GM19438 (cell line): Measurements from ENCODE around the gene GALNT18.

ENCODE experiments used
- ATAC-seq: cut with Tn5 transposase; IDR thresholded peaks from one replicate; pipeline ENCODE4 v1.9.1; 2021; ENCODE audit warnings: low read depth; ENCODE audit not compliant: unreplicated experiment

GALNT18 gene

DNA sequence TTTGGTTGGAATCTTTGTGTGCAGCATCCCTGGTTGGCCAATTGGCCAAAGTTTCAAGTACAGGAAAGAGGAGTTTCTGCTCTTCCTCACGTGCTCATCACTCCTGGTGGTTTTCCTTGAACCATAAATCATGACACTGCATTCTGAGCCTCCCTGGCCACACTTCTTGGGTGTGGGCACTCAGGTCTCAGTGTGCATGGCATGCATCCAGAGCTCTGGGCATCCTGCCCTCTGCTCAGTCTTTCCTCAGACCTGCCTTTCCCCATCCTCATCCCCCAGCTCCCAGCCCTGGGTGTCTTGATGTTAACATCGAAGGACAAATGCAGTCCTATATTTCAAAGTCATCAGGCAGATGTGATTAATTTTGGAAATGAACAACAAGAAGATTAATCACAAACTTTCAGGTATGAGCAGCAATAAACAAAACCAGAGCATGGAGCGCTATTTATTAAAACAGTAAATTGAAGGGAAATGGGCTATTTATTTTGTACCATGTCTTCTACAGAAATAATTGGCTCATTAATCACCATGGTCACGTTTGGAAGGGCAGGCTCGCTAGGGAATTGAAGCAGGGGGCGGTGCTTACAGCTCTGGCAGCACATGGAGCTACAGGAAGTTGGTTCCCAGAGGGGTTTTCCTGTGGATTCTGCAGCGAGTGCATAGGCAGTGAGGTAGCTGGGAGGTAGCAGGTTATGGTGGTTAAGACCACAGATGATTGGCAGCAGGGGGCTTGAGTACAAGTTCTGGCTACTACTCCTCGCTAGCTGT, 358.4 kb downstream of the GALNT18 start:
- no peak for ATAC-seq

DNA sequence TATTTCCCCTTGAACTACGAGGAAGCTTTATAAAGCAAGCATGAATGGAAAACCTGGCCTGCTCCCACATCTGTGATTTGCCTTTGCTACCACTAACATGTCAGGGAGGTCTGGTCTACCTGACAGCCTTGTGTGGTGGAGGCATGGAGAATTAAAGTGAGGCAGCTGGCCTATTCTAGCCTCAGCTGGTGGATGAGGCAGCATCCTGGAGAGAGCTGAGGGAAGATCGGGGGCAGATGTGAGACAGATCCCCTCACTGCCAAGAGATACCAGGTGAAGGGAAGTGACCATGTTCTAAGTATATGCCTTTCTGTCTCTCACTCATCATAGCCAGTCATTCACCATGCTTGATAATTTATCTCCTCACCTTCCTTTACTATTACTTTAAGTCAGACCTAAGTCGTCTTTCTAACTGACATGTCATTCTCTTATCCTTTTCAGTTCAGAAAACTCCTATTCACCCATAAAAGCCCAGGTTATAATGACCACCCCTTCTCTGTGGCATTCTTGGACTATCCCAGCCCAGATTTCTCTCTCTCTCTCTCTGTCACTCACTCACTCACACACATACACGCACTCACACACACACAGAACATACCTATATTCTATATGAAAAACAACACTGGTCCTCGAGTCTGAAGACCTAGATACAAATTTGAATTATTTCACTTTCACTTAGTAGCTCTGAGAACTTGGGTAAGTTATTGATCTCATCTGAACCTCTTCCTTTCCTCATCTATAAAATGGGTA, 359.5 kb downstream of the GALNT18 start:
- ATAC-seq, result peak; percentile 12

DNA sequence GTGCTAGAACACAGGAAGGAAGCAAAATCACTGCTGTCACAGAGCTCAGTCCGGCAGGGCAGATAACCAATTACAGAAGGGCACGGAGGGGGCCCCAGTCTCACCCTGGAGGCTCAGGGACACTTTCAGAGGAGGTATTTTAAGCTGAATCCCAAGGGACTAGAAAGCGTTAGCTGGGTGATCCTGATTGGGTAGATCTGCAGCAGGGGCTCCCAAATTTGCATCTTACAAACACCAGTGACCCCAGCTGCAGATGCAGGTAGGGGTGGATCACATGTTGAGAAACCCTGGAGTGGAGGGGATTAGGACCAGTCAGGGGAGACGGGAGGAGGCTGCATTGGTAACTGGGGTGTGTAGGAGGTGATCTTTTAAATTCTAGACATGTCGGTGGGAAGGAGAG, 360.2 kb downstream of the GALNT18 start:
- ATAC-seq, result peak; percentile 81

DNA sequence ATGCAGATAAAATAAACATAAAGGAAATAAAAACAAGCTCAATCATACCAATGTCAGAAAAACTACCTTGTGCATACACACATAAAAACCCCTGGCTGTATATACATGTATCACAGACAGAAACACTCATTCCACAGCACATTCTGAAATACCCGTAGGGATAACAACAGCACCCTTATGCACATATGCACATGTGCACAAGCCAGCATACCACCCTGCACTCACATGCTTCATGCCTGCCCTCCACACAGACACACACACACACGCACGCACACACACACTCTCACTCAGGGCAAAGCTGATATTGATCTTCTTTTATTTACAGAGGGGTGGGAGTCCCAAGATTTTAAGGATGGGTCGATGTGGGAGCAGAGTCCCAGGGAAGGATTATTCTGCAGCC, 360.9 kb downstream of the GALNT18 start:
- ATAC-seq, result no peak

DNA sequence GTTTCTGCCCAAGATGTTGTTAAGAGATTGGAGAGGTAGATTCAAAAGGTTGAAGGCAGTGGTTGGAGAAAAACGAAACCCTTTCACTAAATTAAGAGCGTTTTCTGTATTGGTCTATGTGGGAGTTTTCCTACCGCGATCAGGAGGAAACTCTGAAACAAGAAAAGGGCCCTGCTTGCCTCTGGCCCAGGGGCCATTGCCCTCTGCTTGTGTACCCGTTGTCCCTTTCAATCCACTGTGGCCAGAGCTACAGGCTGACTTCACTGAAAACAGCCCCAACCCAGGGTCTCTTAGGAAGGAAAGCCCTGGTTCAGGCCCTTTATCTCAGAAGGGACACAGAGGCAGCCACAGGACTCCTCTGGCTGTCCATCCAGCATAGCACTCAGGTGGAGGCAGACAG, 367.8 kb downstream of the GALNT18 start:
- ATAC-seq, result no peak

DNA sequence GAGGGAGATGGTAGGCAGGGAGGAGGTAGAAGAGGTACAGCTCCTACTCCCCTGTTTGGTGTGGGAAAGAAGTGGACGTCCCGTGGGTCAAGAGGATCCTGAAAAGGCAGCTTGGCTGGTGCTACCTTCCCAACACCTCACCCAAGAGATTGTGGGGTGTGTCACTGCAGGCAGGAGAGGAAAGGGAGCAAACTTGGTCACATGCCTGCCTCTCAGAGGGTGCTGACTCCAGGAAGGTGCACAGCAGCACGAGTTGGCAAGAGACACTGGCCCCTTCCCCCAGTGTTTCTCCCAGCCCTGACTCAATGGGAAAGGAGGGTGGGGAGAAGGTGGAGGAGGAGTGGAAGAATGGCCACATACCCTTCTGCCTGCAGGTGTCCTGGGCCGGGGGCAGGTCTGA, 368.3 kb downstream of the GALNT18 start:
- no peak for ATAC-seq

DNA sequence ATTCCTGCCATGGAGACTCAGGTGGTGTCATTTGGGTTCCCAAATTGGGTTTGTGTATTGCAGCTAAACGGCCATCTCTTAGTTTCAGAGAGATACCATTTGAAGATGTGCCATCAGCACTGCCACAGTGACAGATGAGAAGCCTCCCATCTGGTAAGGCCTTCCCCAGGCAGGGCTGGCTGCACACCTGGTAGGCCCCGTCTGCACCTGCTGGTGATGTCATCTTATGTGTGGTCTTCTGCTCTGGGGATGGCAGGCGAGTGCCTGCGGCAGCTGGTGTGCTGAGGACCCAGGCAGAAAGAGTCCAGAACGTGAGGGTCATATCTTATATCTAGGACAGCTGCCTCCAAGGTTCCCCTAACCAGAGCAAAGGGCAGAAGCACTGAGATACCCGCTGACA, 369.4 kb downstream of the GALNT18 start:
- no peak for ATAC-seq

DNA sequence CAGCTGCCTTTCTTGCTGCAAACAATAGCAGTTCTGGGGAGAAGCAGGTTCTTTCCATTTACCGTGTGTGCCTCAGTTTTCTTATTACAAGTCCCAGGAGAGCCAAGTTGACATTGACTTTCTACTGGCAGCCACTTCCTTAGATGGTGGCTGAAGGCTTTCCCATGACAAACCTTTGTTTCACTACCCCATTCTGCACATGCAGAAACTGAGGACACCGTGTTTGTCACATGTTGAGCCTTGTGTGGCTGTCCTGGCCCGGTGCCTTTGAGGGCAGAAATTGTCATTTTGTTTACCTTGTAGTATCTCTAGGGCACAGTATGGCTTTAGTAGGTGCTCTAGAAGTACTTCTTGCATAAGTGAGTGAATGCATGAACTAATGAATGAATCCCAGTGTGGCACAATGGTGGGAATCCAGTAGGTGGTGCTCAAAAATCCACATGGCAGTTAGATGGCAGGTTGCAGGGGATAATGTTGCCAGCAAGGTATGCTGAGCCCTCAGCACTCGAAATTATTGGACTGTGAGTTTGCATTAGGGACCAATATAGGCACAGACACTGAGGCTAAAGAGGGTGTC, 370.3 kb downstream of the GALNT18 start:
- no peak for ATAC-seq

DNA sequence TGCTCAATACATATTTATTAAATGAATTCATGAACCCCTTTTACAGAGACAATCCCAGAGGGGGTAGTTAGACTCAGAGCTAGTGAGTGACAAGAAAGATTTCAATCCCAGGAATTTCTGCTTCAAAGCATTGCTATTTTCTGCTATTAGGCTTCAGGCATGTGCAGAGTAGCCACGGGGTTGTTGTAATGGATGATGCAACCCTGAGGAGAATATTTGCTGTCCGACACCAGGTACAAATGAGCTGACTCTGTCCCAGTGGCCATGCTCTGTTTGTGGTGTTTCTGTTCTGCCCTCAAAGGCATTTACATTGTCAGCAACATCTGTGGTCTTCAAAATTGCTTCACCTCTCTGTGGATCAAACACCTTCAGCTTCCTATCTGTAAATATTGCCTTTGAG, 371.3 kb downstream of the GALNT18 start:
- no peak for ATAC-seq

DNA sequence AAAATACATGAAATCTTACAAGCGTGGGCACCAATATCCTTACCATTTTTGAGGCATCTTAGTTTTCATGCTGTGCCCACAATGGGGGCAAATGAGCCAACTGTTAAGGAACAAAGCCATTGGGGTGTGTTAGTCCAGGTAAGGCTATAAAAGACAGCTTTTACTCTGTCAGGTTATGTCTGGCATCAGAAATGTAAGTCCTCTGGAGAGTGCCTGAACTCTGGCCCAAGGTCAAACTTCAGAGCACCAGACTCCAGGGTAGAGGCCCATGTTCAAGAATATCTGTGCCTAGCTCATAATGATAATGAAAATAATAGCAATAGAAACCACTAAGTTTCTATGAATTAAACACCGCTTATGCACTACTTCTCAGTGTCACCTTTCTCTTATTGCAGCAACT, 374.2 kb downstream of the GALNT18 start:
- no peak for ATAC-seq

DNA sequence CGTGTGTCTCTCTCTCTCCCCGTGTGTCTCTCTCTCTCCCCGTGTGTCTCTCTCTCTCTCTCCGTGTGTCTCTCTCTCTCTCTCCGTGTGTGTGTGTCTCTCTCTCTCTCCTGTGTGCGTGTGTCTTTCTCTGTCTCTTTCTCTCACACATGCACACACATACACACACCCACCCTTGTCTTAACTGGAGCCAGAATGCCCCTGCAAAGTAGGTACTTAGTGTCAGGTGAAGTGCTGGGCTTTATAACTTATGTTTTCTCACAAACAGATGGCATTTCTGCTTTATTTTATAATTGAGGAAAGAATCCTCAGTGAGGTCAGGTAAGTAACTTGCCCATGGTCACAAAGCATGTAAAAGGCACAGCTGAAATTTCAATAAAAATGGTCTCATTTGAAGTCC, 374.7 kb downstream of the GALNT18 start:
- ATAC-seq, result no peak

DNA sequence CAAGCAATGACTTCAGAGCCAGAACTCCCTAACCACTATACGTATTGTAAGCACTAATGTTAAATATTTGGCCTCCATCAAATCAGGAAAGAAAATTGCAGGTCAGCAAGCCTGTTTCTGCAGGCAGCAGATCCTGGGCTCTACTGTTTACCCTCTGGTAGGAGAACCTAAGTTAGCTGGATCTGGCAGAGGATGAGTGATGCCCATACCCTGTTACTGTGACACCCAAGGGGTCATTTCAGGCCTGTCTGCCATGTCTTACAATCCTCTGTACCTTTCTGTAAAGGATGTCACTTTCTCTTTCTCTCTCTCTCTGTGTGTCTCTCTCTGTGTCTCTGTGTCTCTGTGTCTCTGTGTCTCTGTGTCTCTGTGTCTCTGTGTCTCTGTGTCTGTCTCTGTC, 375.6 kb downstream of the GALNT18 start:
- ATAC-seq, result no peak

DNA sequence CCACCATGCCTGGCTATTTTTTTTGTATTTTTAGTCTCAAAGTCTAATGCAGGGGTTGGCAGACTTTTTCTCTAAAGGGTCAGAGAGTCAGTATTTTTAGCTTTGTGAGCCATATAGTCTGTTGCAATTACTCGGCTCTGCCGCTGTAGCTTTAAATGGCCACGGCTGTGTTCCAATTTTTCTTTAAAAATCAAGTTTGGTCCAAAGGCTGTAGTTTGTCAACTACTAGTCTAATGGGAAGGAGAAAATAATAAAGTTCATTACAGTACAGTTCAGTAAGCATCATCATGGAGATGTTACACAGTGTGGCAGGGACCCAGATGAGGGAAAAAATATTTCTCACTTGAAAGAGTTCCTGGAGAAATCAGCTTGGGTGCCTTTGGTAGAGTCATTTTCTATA, 376.4 kb downstream of the GALNT18 start:
- ATAC-seq, result no peak

DNA sequence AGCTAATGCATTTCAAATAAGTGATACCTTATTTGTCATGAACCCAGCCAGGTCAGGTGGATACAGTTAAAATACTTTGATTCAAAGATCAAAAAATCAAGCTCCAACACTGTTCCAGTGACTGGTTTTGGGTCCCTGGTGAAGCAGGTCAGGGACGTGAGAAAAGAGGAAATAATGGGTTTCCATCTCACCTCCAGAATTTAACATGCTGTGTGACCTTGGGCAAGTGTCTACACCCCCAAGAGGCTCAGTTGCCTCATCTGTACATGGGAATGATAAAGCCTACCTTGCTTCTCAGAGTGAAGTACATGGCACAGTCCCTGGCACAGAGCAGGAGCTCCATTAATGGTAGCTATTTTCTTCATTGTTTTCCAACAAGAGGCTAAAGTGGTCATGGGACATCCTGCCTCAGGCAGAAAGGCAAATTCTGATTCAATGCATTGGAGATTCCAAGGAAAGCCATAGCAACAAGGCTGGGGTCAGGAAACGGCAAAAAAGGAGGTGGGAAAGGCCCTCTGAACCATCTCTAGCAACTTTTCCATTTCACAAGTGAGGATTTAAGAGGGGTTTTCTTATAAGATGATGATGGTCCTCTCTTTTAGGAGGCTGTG, 377.2 kb downstream of the GALNT18 start:
- peak; percentile 15 for ATAC-seq

DNA sequence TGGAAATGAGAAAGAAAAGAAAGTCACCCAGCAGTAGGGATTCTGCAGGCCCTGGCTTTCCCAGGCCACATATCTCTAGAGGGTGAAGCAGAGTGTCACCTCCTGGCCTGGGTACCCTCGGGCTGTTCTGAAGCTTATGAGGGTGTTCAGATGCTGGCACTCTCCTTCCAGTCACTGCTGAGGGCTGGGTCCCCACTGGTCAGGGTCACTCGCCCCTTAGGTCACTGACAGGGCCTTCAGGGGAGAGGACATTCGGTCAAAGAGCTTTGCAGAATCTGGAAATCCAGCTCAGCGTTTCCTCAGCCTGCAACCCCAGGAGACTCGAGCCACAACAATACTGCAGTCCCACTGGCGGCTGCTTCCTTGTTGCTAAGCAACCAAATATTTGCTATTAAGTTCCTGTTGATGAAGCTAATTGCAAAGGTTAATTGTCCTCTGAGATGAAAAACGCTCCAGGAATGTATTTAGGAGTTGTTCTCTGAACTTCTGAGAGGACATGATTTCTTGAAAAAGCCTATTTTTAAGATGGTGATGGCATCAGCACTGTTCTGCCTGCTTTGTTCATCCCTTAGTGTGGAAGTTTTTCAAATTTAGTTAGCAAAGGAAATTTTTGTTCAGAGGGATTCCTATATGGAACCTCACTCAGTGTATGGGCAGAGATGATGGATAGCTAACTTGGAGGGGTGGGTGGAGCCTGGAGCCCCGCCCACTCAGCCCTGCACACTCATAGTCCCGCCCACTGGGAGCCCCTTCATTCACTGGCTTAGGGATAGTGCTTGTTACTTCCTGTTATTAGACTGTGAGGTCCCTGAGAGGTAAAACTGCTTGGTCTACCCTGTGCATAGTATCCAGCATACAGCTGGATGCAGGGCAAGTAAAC, 378.0 kb downstream of the GALNT18 start:
- ATAC-seq, result peak; percentile 83

DNA sequence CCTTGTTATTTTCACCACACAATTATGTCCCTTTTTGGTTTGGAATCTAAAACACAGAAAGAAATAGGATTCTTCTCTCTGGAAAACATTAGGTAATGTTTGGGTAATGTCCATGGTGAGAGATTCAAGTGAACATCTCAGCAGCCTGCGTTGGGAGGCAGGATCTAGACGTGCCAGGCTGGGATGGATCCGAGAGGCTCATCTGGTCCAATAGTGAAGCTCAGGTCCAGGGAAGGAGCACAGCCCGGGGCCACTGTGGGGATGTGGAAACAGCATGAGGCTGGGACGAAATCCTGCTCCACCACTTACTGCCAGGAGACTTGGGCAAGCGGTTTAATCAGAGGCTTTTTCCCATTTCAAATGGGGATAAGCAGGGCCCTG, 378.6 kb downstream of the GALNT18 start:
- ATAC-seq, result no peak

DNA sequence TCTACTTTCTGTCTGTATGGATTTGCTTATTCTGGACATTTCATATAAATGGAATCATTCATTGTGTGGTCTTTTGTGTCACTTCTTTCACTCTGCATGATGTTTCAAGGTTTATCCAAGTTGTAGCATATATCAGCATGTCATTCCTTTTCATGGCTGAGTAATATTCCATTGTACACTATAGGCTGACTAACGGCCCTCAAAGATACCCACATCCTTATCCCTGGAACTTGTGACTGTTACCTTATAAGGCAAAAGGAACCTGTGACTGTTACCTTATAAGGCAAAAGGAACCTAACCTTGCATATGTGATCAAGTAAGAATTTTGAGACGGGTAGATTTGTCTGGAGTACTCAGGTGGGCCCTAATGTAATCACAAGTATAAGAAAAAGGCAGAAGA, 380.5 kb downstream of the GALNT18 start:
- no peak for ATAC-seq

DNA sequence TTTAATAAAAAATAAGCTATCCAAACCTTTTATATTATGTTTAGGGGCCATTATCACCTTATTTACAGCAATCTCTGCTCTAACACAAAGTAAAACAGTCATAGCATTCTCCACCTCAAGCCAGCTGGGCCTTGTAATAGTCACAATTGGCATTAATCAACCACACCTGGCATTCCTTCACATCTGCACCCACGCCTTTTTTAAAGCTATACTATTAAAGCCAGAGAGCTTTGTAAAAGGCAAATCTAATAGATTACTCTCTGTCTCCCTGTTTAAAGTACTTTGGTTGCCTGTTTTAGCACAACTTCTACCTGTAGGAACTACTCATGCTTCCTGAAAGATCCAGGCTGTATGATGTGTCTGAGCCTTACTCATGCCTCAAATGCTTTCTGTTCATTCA, 381.8 kb downstream of the GALNT18 start:
- no peak for ATAC-seq

DNA sequence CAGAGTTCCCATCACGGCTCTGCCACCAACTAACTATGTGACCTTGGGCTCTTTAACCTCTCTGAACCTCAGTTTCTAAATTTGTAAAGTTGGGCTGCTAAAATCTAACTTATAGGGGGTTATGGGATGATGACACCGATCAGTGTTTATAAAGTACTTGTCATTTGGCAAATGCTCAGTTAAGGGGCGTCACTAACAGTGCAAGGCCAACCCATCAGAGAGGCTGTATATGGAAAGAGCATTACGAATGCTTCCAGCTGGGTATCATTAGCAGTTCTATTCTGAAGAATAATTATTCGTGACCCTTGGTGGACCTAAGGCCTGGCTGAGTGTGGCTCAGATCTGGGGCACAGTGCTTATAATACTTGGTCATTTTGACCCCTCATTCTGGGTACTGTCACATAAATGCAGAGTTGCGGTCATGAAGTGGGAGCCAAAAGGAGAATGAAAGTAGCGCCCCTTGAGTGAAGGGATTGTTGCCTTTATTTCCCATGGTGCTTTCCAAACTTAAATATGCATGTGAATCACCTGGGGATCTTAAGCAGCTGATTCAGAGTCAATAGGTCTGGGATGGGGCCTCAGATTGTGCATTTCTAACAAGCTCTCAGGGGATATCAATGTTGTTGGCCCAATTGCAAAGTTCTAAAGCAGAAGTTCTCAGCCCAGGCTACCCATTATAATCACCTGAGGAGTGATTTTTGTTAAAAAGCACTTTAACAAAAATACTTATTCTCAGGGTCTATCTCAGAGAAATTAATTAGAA, 384.6 kb downstream of the GALNT18 start:
- ATAC-seq, result no peak
